ENCODE measurements around the gene DCLRE1B.

Gene DCLRE1B

GRCh38 chr1:113913312-113913668 is 8.2 kb downstream of the DCLRE1B start:
- H3K9ac ChIP-seq (ENCODE audit: low read length) = no peak overlapping the region
- WGBS (ENCODE audit: extremely low coverage, insufficient coverage, insufficient read length) = no CpG with 5 or more reads among the region's 3 CpGs
- H3K79me1 ChIP-seq (ENCODE audit: low read length) = no peaks in the 10 kb centered on the region

GRCh38 chr1:113913887-113914664 is 8.9 kb downstream of the DCLRE1B start:
- Histone ChIP-seq H4K8ac (ENCODE audit: low read depth, low read length) (no peak overlapping the region), H2BK120ac (ENCODE audit: insufficient read depth, low read length, poor library complexity) (no peak overlapping the region), H3K9ac (ENCODE audit: low read length) (no peak overlapping the region), H2BK12ac (ENCODE audit: low read length) (no peak overlapping the region), H3K27ac (ENCODE audit: low read depth, low read length) (no peak overlapping the region), H3K4me3 (ENCODE audit: low read depth, low read length) (no peak overlapping the region), H3K79me2 (ENCODE audit: control insufficient read depth, insufficient read depth, low read length, poor library complexity) (no peaks in the 10 kb centered on the region), H3K14ac (ENCODE audit: low read length) (no peak overlapping the region), H3K4me1 (ENCODE audit: control insufficient read depth in 1 of 2, insufficient read depth in 2 of 2, low read length in 2 of 2) (no peaks in the 10 kb centered on the region), H2AFZ (ENCODE audit: insufficient read depth, low read length, poor library complexity) (no peak overlapping the region), H3K23ac (ENCODE audit: low read length) (no peak overlapping the region), H3K18ac (ENCODE audit: low read length) (no peak overlapping the region), H3K4me2 (ENCODE audit: low read length) (no peak overlapping the region), H2AK5ac (ENCODE audit: low read length) (no peak overlapping the region), H3K27me3 (ENCODE audit: insufficient read depth, low read length) (no peaks in the 10 kb centered on the region), H3K36me3 (ENCODE audit: control insufficient read depth in 1 of 2, insufficient read depth in 2 of 2, low read length in 2 of 2) (peaks cover 9 to 19% of the 10 kb centered on the region in 2 experiments), H4K12ac (ENCODE audit: low read depth, low read length) (no peak overlapping the region), H4K91ac (ENCODE audit: low read depth, low read length) (no peak overlapping the region), H3K4ac (ENCODE audit: low read depth, low read length) (no peak overlapping the region), H2BK5ac (ENCODE audit: low read depth, low read length, poor library complexity) (no peak overlapping the region), H3K9me3 (ENCODE audit: insufficient read depth, low read depth, low read length) (no peaks in the 10 kb centered on the region), H3K79me1 (ENCODE audit: low read length) (no peaks in the 10 kb centered on the region)
- DNase-seq = no peak
- WGBS (ENCODE audit: extremely low coverage, insufficient coverage, insufficient read length) = no CpG with 5 or more reads among the region's 5 CpGs

More at GRCh38 chr1:113913312-113913668, 8.2 kb downstream of the DCLRE1B start:
- Histone ChIP-seq H2BK5ac (ENCODE audit: low read depth, low read length, poor library complexity) (no peak overlapping the region), H3K36me3 (ENCODE audit: control insufficient read depth in 1 of 2, insufficient read depth in 2 of 2, low read length in 2 of 2) (peaks cover 11 to 22% of the 10 kb centered on the region in 2 experiments), H3K4me3 (ENCODE audit: low read depth, low read length) (no peak overlapping the region), H3K79me2 (ENCODE audit: control insufficient read depth, insufficient read depth, low read length, poor library complexity) (no peaks in the 10 kb centered on the region), H2BK120ac (ENCODE audit: insufficient read depth, low read length, poor library complexity) (no peak overlapping the region), H2BK12ac (ENCODE audit: low read length) (no peak overlapping the region), H3K23ac (ENCODE audit: low read length) (no peak overlapping the region), H4K12ac (ENCODE audit: low read depth, low read length) (no peak overlapping the region), H2AK5ac (ENCODE audit: low read length) (no peak overlapping the region), H3K4me1 (ENCODE audit: control insufficient read depth in 1 of 2, insufficient read depth in 2 of 2, low read length in 2 of 2) (no peaks in the 10 kb centered on the region), H3K18ac (ENCODE audit: low read length) (no peak overlapping the region), H3K14ac (ENCODE audit: low read length) (no peak overlapping the region), H3K4ac (ENCODE audit: low read depth, low read length) (no peak overlapping the region), H2AFZ (ENCODE audit: insufficient read depth, low read length, poor library complexity) (no peak overlapping the region), H3K27me3 (ENCODE audit: insufficient read depth, low read length) (no peaks in the 10 kb centered on the region), H4K8ac (ENCODE audit: low read depth, low read length) (no peak overlapping the region), H3K9me3 (ENCODE audit: insufficient read depth, low read depth, low read length) (no peaks in the 10 kb centered on the region), H3K27ac (ENCODE audit: low read depth, low read length) (no peak overlapping the region), H3K4me2 (ENCODE audit: low read length) (no peak overlapping the region), H4K91ac (ENCODE audit: low read depth, low read length) (no peak overlapping the region)
- no peak for DNase-seq

- H4K91ac ChIP-seq (ENCODE audit: low read depth, low read length) = no peak overlapping the region
- no peaks in the 10 kb centered on the region for H3K79me1 ChIP-seq (ENCODE audit: low read length)
- no peaks in the 10 kb centered on the region for H3K9me3 ChIP-seq (ENCODE audit: insufficient read depth, low read depth, low read length)
- H3K14ac ChIP-seq (ENCODE audit: low read length) = no peak overlapping the region
- no peak overlapping the region for H3K23ac ChIP-seq (ENCODE audit: low read length)
- H3K4me3 ChIP-seq (ENCODE audit: low read depth, low read length) = no peak overlapping the region
- no peak overlapping the region for H3K9ac ChIP-seq (ENCODE audit: low read length)
- no peaks in the 10 kb centered on the region for H3K27me3 ChIP-seq (ENCODE audit: insufficient read depth, low read length)
- no peak overlapping the region for H2AFZ ChIP-seq (ENCODE audit: insufficient read depth, low read length, poor library complexity)
- no peaks in the 10 kb centered on the region for H3K4me1 ChIP-seq (ENCODE audit: control insufficient read depth in 1 of 2, insufficient read depth in 2 of 2, low read length in 2 of 2)
- H2BK5ac ChIP-seq (ENCODE audit: low read depth, low read length, poor library complexity) = no peak overlapping the region
- no peak overlapping the region for H4K12ac ChIP-seq (ENCODE audit: low read depth, low read length)
- no peak overlapping the region for H2BK120ac ChIP-seq (ENCODE audit: insufficient read depth, low read length, poor library complexity)
- no peak overlapping the region for H4K8ac ChIP-seq (ENCODE audit: low read depth, low read length)
- no peak overlapping the region for H2AK5ac ChIP-seq (ENCODE audit: low read length)
- no peak overlapping the region for H3K27ac ChIP-seq (ENCODE audit: low read depth, low read length)
- no peak overlapping the region for H2BK12ac ChIP-seq (ENCODE audit: low read length)
- H3K4me2 ChIP-seq (ENCODE audit: low read length) = no peak overlapping the region
- no peak overlapping the region for H3K18ac ChIP-seq (ENCODE audit: low read length)
- H3K36me3 ChIP-seq (ENCODE audit: control insufficient read depth in 1 of 2, insufficient read depth in 2 of 2, low read length in 2 of 2) = peaks cover 2 to 5% of the 10 kb centered on the region in 2 experiments
- DNase-seq = no peak
- no peak overlapping the region for H3K4ac ChIP-seq (ENCODE audit: low read depth, low read length)
- no peaks in the 10 kb centered on the region for H3K79me2 ChIP-seq (ENCODE audit: control insufficient read depth, insufficient read depth, low read length, poor library complexity)
- WGBS (ENCODE audit: extremely low coverage, insufficient coverage, insufficient read length) = no CpG with 5 or more reads among the region's 5 CpGs
Measured at GRCh38 chr1:113916974-113917373, 11.8 kb downstream of the DCLRE1B start.

DNA sequence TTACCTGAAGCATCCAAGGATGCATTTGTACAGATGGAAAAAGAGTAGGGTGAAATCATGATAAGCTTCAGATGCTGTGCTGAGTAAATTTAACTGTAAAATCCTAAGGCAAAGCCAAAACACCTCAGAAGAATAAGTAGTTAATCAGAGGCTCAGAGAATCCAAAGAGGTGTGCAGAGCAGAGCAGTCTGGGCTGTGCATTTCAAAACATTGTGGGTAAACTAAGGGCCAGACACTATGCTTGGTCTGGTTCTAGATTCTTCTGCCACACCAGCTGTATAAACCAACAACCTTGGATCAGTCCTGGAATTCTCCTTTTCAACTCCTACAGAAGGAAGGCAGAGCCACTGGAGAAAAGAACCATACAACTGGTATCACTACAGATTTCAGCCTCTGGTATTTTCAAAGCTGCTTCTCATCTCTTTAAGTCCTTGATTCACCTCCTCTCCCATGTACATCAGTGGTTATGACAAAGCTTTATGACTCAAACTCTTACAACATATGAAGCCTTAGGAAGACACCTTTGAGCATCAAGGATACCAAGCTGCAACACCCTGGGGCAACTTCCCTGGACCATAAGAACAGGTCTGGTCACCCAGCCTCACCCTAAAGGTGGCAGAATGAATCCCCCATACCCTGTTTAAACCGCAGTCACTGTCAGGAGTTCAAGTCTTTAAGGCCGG is 12.4 kb downstream of the DCLRE1B start:
- Histone ChIP-seq H4K8ac (ENCODE audit: low read depth, low read length) (no peak overlapping the region), H2AFZ (ENCODE audit: insufficient read depth, low read length, poor library complexity) (no peak overlapping the region), H3K79me2 (ENCODE audit: control insufficient read depth, insufficient read depth, low read length, poor library complexity) (no peaks in the 10 kb centered on the region), H3K79me1 (ENCODE audit: low read length) (no peaks in the 10 kb centered on the region), H2BK120ac (ENCODE audit: insufficient read depth, low read length, poor library complexity) (no peak overlapping the region), H3K14ac (ENCODE audit: low read length) (no peak overlapping the region), H3K4me2 (ENCODE audit: low read length) (no peak overlapping the region), H4K91ac (ENCODE audit: low read depth, low read length) (no peak overlapping the region), H3K4me1 (ENCODE audit: control insufficient read depth in 1 of 2, insufficient read depth in 2 of 2, low read length in 2 of 2) (no peaks in the 10 kb centered on the region), H3K9me3 (ENCODE audit: insufficient read depth, low read depth, low read length) (no peaks in the 10 kb centered on the region), H3K27me3 (ENCODE audit: insufficient read depth, low read length) (no peaks in the 10 kb centered on the region), H3K9ac (ENCODE audit: low read length) (no peak overlapping the region), H4K12ac (ENCODE audit: low read depth, low read length) (no peak overlapping the region), H2AK5ac (ENCODE audit: low read length) (no peak overlapping the region), H3K4ac (ENCODE audit: low read depth, low read length) (no peak overlapping the region), H2BK5ac (ENCODE audit: low read depth, low read length, poor library complexity) (no peak overlapping the region), H3K27ac (ENCODE audit: low read depth, low read length) (no peak overlapping the region), H3K18ac (ENCODE audit: low read length) (no peak overlapping the region), H3K36me3 (ENCODE audit: control insufficient read depth in 1 of 2, insufficient read depth in 2 of 2, low read length in 2 of 2) (peaks cover 2 to 3% of the 10 kb centered on the region in 2 experiments), H2BK12ac (ENCODE audit: low read length) (no peak overlapping the region), H3K23ac (ENCODE audit: low read length) (no peak overlapping the region), H3K4me3 (ENCODE audit: low read depth, low read length) (no peak overlapping the region)
- no CpG with 5 or more reads among the region's 2 CpGs for WGBS (ENCODE audit: extremely low coverage, insufficient coverage, insufficient read length)
- DNase-seq = peak; percentile 52 to 72

Measured in trophoblast cell (in vitro differentiated cells and primary cell).